ENCODE measurements around the gene UBE2O.

DNA sequence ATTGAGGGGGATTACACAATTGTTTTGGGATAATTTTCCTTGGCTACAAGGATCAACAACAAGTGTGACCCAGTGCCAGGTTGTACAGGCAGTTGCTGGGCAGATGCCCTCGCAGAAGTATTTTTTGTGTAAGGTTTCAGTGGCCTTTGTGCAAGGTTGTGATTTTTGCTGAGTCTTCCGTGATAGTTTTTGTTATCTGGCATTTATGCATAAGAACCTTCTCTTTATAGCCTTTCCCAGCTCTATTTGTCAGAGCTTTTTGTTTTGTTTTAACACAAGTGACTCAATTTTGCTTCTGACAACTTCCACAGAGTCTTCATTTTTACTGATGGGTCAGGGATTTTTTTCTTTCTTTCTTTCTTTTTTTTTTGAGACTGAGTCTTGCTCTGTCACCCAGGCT is 92.5 kb downstream of the UBE2O start:
- TF ChIP-seq GATA2 (IDR thresholded peaks at IDR 0.05; ENCODE audit: low read depth, low read length): no peak
- TF ChIP-seq GATA3 (IDR thresholded peaks at IDR 0.05; ENCODE audit: low read depth, low read length): no peak
